ENCODE data around the gene SSNA1.
"Not testable (repeated sequence)": the region's sequence is repeated elsewhere in the genome, so short reads cannot be mapped to it uniquely, and the experiment has no call there.

SSNA1 gene

DNA sequence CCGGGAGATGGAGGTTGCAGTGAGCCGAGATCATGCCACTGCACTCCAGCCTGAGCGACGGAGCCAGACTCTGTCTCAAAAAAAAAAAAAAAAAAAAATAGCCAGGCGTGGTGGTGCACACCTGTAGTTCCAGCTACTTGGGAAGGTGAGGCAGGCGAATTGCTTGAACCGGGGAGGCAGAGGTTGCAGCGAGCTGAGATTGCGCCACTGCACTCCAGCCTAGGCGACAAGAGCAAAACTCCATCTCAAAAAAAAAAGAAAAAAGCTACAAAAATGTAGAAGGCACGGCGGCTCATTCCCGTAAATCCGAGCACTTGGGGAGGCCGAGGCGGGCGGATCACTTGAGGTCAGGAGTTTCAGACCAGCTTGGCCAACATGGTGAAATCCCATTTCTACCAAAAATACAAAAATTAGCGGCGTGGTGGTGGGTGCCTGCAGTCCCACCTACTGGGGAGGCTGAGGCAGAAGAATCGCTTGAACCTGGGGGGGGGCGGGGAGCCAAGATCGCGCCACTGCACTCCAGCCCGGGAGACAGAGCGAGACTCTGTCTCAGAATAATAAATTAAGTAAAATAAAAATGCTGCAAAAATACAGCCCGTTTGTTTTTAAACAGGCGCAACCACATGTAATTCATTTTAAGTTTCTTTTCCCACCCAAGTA is 51.2 kb downstream of the SSNA1 start:
- peak overlapping the region; percentile 68 for H3K4me3 ChIP-seq (ENCODE audit: low read depth, low read length)
- H3K36me3 ChIP-seq (ENCODE audit: control insufficient read depth in 2 of 2, insufficient read depth in 1 of 2, low read length in 2 of 2): peaks cover 0 to 32% of the 10 kb centered on the region in 2 experiments; a peak in 1 of 3 replicates
- H3K27ac ChIP-seq (ENCODE audit: extremely low read depth, low read depth, low read length): peak overlapping the region; percentile 93
- not testable (repeated sequence) for H3K9me3 ChIP-seq (ENCODE audit: control insufficient read depth, insufficient read depth, low read depth, low read length); H3K4me1 ChIP-seq (ENCODE audit: control insufficient read depth, insufficient read depth, low read length)
- TF ChIP-seq, protein P1, sequence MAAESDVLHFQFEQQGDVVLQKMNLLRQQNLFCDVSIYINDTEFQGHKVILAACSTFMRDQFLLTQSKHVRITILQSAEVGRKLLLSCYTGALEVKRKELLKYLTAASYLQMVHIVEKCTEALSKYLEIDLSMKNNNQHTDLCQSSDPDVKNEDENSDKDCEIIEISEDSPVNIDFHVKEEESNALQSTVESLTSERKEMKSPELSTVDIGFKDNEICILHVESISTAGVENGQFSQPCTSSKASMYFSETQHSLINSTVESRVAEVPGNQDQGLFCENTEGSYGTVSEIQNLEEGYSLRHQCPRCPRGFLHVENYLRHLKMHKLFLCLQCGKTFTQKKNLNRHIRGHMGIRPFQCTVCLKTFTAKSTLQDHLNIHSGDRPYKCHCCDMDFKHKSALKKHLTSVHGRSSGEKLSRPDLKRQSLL (tag by site-specific recombination; IDR thresholded peaks at IDR 0.05): peak; percentile 30; the same call in 1 of the 2 replicates
- TF ChIP-seq KLF7 (tag by site-specific recombination; IDR thresholded peaks at IDR 0.05; ENCODE audit: borderline replicate concordance): 0 out of 2 replicates have a peak, but pooled peaks have one; percentile 11
- CTCF ChIA-PET: interaction anchor here (0.6 to 1.7 kb wide), 11 partner anchors 9 to 287 kb away, joined by 3 to 11 read pairs (median 3); partner anchors contain the start of genes NELFB and RNF224
- POLR2A ChIA-PET: interaction anchor here (0.7 to 11.5 kb wide), 29 partner anchors 14 to 449 kb away, joined by 3 to 336 read pairs (median 9); partner anchors contain the start of genes ANAPC2, CYSRT1, EXD3 and FUT7

Measured in HEK293 (cell line).